GM21723 (cell line): ENCODE measurements around the gene B3GNT3.

Experiments
- ATAC-seq: cut with Tn5 transposase; IDR thresholded peaks from one replicate; pipeline ENCODE4 v1.9.1; 2021; ENCODE audit warnings: mild to moderate bottlenecking, moderate library complexity; ENCODE audit not compliant: unreplicated experiment

Gene B3GNT3

GRCh38 chr19:17831419-17831888 is 36.5 kb downstream of the B3GNT3 start:
- ATAC-seq, result no peak

- ATAC-seq, result no peak
Observed at GRCh38 chr19:17832443-17833208, 37.7 kb downstream of the B3GNT3 start.

- ATAC-seq, result no peak
Observed at GRCh38 chr19:17834350-17835181, 39.6 kb downstream of the B3GNT3 start.

GRCh38 chr19:17835182-17836006 is 40.5 kb downstream of the B3GNT3 start:
- no peak for ATAC-seq

GRCh38 chr19:17836530-17836929 is 41.6 kb downstream of the B3GNT3 start:
- no peak for ATAC-seq

- no peak for ATAC-seq
Observed at GRCh38 chr19:17837972-17838371, 43.0 kb downstream of the B3GNT3 start.

GRCh38 chr19:17840019-17840418 is 45.1 kb downstream of the B3GNT3 start:
- ATAC-seq, result no peak

- no peak for ATAC-seq
Observed at GRCh38 chr19:17841371-17841809, 46.5 kb downstream of the B3GNT3 start.

GRCh38 chr19:17841810-17842662 is 47.1 kb downstream of the B3GNT3 start:
- ATAC-seq, result no peak

GRCh38 chr19:17842663-17843291 is 47.8 kb downstream of the B3GNT3 start:
- no peak for ATAC-seq

GRCh38 chr19:17843292-17843827 is 48.4 kb downstream of the B3GNT3 start:
- ATAC-seq, result no peak

- ATAC-seq, result no peak
Observed at GRCh38 chr19:17843908-17844490, 49.1 kb downstream of the B3GNT3 start.

GRCh38 chr19:17846146-17846545 is 51.2 kb downstream of the B3GNT3 start:
- no peak for ATAC-seq

GRCh38 chr19:17847538-17848366 is 52.8 kb downstream of the B3GNT3 start, which contains the start of gene JAK3:
TSS of gene JAK3 (minus strand) at chr19:17847982. CDS start at chr19:17844417, 3,565 bp downstream.
- ATAC-seq, result peak; percentile 47

GRCh38 chr19:17848595-17849292 is 53.8 kb downstream of the B3GNT3 start:
- no peak for ATAC-seq

GRCh38 chr19:17854061-17854460 is 59.1 kb downstream of the B3GNT3 start:
- no peak for ATAC-seq
